ENCODE measurements around the gene PACRG.

The PACRG gene

DNA sequence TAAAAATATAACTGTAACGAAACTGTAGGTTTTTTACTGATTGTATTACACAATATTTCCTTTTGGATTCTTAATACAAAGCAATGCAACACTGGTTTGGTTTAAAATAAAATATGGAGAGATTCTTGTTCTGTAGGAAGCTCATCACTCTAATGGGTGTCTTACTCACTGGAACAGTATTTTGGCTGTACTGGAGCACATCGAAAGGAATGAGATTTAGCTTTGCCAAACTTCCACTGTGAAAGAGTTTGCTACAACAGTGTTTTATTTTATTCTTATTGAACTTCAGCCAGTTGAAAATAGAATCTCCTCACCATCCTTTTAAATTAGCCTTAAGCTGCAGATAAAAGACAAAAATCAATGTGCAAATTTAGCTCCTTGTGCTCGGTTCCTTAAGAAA, 456.0 kb downstream of the PACRG start:
- DNase-seq = no peak

DNA sequence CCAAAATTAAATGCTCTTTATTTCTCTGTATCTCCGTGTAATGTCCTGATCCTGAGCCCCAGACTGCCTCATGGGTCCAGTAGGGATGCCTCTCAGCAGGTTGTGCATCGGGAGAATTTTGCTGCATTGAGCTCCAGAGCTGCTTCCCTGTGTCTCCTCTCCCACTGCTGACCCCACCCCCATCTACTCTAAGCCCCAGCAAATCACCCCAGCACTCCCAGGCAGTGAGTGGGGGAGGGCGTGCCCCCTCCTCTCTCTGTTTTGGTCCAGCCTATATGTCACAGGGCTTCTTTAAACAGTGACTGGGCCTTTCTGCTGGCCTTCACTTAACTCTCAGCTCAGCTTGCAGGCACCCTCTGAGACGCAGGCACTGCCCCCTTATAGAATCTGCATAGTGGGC, 458.0 kb downstream of the PACRG start:
- no peak for DNase-seq

DNA sequence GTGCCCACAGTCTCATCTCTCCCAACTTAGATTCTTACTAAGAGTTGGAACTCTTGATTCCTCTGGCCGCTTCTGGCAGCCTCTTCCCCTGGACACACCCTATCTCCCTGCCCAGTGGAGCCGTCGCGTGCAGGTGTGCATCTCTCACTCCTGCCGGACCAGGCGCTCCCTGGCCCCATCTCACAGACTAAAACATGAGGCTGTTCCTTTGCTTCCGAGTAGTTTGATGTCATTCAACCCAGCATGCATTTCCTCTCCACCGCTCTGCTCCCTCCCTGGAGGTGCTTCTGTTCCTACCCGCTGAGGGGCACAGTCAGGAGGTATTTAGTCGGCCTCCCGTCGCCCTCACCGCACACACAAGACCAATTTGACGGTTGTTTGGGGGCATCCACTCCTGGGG, 458.8 kb downstream of the PACRG start:
- no peak for DNase-seq

DNA sequence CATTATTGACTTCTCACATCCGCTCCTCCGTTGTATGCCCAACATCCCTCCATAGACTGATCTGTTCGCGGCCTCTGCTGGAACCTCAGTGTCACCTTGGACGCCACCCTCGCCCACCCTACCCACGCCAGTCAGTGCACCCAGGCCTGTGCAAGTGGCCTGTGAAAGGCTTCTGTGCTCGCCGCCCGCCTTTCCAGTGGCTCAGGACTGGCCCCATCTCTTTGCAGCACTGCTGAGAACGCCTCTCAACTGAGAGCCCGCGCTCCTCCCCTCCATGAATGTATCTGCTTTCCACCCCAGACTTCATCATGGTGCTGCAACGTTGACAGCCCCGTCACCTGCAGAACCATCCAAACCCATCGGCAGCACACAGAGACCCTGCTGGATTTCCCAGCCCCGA, 459.4 kb downstream of the PACRG start:
- DNase-seq = no peak

DNA sequence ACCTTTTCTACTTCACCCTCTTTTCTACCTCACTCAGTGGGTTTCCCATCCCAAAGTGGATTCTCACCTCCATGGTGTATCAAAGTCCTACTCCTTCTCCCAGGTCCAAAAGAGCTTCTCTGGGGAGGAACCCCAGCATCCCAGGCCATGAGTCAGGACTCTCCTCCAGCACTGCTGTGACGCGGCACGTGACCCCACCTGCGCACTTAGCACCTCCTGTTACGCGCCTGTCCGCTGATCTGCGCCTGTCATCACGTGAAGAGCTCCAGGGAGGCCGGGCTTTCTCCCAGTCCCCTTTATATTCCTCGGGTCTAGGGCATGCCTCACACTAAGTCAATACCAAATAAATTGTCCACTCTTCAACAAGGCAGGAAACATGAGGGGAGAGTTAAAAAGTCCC, 459.8 kb downstream of the PACRG start:
- DNase-seq = no peak

DNA sequence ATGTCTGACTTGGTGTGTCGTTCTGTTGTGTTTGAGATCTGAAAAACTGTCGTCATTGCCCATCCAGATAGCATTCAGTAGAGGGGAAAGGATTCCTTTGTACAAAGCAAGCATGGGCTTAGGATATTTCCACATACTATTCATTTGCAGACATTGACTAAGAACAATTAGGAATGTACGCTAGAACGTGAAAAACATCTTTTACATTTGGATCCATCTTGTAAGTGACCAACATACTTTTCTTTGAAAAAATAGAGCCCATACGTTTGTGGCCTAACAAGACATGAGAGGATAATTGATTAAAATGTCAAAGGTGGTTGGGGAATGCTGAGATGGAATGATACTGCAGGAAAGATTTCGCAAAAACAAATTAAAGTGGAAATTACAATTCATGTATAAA, 461.0 kb downstream of the PACRG start:
- DNase-seq = no peak

DNA sequence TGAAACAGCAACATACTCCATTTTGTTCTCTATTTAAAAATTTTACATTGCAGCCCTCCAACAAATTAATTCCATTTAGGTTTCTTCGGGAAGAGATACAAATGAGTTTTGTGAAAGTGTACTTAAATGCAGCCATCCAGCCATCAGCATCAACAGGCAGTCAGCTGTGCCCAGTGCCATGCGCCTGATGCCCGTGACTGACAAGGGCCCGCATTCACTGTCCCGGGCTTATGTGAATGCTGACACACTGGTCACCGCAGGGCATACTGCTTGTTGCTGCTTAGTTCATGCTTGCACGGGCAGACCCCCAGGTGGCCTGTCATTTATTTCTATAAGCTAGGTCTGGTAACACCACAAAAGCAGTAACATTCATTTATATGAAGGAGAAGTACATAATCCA, 461.8 kb downstream of the PACRG start:
- no peak for DNase-seq

DNA sequence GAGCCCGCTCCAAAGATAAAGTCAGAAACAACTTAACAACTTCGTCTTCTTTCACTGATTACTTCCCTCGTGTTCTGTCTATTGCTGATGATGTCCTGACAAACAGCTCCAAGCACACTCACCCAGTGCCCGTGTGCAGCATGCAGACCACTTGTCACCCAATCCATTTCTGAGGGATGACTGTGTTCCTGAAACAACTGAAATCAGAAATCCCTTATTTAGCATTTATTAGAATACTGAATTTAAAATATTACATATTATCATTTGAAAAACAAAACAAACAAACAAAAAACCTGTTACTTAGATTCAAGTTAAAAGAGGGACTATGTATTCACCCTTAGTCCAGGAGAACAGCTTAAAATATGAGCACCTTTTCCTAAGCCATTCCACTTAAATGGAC, 463.0 kb downstream of the PACRG start:
- DNase-seq = no peak

DNA sequence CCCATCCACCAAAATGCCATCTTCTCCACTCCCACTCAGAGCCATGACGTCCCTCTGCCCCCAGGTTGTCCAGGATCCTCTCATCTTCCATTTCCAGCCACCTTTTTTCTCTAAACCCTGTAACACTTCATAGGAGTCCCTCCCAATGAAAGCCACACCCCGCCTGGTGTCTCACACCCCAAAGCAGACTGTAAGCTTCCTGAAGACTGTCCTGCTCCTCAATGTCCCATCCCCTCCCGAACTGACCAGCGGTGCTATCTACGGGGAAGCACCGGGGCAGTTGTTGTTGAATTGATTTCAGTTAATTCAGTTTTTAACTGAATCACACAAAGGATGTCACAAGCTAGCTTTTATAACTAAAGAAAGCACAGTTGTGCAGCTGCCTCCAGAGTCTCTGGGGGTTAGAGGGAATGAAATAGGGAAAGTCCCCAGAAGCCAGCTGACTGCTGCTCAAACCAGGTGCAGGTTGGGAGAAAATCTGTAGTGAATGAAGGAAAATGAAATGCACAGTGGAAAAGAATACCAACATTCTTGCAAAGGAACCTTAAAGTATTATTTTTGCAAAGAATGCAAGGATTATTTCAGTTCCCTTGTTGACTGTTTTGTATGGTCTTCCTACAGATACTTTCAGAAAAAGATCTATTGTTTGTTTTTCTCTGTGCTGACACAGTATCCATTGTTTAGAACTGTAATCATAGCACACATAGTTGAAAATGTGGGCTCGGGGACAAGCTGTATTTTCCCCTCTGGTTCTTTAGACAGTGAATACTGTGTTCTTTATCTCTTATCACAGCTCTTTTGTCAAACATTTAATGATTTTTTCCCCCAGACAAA, 464.1 kb downstream of the PACRG start:
- DNase-seq = no peak

DNA sequence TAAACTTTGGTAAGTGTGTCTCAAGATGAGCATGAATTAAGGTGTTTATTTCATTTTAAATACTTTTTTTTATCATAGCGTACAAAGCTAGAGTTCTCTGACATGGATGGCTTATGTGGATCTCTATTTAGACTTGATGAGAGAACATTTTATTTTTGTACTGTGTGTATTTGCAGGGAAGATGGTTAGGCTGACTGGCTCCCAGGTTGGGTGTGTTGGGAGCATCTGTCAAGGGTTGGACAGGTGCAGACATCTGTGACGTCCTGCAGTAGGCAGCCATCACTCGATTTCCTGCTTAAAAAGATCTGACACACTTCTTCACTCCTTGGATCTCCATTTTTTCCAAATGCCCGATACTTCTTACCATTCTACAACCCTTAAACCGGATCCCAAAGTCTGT, 464.8 kb downstream of the PACRG start:
- no peak for DNase-seq

DNA sequence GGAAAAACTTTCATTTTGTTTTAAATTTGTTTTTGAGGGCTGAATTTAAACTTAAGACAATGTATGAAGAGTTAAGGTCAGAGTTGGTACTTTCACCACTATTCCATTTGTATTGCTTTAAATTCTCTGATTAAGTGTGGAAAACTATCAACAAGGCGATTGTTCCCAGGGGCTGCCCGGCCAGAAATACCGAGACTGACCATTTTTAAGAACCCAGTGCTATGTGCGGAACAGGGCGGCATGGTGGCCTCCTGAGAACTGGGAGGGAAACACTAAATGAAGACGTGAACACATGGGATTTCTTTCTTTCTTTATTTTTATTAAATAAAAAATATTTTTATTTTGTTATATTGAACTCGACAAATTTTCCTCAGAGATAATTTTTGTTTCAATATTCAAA, 465.6 kb downstream of the PACRG start:
- no peak for DNase-seq

DNA sequence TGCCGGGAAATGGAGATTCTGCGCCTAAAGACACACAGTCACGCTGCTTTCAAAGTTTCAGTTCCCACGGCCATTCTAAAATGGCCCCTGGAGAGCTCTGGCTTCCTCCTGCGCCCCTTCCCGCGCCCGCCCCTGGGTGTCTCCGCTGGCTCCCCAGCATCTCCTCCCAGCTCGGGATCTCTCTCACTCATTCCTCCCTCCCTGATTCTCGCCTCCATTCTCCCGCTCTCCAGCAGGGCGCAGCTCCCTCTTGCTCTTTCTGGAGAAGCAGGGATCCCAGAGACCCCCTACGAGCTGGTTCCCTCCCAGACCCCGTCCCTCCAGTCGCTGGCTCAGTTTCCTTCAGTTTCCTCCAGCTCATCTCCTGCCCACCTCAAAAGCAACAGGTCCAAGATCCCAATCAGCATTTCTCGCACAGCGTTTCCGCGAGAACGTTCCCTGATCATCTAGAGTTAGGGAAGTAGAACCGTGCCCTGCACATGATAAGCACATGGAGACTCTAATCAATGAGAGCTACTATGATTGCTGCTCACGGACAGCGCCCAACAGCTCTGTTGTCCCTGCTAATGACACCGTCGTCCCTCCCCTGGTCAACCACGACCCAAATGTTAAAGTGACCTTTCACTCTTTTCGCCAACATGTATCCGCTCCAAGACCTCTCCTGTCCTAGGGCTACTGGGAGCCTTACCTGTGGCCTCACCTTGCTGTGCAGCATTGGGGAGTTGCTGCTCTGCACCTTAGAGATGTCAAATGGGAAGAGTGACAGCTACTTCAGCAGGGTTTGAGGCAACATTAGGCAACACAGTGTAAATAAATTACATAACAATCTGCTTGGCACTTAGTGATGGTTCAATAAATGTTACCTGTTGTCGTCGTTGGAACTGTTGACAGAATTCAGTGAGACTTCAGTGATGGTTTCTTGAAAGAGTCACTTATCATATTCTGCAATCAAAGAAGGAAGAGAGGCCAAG, 468.2 kb downstream of the PACRG start:
- DNase-seq = no peak

DNA sequence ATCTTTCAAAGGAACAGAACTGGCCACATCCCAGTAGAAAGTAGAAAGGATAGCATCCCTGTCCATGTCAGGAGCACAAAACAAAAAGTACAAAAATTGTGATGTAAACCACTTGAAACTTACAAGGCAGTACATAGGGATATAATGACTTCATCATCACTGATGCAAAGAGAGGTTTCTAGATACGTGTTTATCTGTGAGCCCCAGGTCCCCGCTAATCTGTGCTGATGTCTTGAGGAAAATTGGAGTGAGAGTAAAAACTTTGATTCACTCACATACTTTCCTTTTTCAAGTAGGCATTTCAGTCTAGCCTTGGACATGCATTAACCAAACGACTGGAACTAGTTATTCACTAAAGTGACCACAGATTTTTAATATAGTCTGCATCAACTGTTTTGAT, 470.1 kb downstream of the PACRG start:
- DNase-seq = no peak

DNA sequence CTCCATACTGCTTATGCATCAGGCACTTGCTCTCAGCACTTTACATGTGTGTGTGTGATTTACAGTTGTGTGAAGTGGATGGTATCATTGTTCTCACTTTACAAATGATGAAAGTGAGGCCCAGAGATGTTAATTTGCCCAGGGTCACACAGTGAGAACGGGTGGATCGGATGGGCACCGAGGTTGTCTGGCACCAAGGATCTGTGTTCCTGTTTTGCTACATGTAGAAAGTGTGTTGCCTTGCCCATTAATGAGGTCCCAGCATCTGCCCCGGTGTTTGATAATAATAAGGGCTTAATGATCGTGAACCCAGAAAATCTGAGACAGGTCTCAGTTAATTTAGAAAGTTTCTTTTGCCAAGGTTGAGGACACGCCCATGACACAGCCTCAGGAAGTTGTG, 470.6 kb downstream of the PACRG start:
- no peak for DNase-seq

DNA sequence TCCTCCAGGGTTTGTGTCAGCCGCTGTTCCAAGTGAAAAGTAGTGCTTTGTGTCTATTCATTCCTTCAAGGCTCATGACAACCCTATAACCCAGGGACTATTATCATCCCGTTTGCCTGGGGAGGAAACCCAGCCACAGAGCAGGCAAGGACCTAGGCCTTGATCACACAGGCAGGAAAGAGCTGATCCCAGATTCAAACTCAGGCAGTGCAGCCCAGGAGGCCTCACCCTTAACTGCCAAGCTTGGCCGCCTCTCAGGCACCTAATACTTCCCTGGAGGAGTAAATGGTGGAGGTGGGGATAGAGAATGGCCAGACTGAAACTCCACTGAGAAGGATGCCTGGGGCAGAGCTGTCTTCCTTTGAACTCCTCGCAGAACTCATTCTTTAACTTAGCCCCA, 471.6 kb downstream of the PACRG start:
- DNase-seq = no peak

DNA sequence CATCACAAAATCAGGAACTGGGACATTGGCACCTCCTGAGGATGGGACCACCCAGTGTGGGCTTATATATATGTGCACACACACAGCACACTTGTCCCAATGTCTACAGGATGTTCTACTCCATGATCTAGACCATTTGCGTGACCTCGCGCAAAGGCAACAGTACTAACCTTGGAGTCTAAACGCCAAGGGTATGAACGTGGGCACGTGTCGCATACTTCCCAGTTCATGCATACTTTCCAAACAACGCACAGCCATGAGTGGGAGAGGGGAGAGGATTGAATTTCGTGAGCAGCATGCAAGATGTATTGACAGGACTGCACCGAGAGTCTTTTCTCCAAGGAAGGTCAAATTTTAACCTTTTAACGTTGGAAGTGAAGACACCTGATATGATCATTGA, 472.5 kb downstream of the PACRG start:
- DNase-seq = no peak

DNA sequence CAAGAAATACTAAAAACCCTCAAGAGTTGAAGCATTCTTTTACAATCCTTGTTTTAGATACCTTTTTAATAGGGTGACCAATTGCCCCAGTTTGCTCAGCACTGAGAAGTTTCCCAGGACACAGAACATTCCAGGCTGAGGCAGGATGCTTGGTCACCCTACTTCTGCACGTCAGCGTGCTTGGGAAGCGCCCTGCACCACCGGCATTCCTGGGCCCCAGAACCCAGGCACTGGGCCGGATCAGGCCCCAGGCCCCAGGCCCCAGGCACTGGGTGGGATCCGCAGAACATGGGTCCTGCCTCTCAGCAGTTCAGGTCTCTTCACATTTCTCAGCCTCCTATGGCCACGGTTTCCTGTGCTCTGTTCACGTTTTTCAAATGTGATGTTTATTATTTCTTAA, 472.9 kb downstream of the PACRG start:
- no peak for DNase-seq

DNA sequence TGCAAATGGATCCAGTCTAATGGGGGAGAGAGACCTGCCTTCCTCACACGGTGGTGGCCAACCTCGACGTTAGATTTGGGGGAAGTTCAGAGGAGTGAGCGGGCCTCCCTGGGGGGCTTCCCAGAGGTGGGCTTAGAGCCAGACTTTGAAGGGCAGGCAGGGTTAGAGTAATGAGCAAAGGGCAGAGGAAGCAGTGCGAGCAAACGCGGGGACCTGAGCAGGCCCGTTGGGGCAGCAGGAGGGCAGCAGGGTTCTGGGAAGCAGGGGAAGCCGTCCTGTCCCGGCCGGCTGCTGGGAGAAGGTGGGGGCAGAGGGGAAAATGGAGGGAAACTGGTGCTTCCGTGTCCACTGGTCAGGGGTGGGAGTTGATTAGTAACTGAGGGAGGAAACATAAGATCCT, 474.1 kb downstream of the PACRG start:
- no peak for DNase-seq

DNA sequence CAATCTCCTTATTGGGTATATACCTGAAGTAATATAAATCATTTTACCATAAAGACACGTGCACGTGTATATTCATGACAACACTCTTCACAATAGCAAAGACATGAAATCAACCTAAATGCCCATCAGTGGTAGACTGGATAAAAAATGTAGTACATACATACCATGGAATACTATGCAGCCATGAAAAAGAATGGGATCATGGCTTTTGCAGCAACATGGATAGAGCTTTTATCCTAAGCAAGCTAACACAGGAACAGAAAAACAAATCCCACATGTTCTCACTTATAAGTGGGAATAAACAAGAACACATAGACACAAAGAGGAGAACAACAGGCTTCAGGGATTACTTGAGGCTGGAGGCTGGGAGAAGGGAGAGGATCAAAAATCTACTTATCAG, 478.4 kb downstream of the PACRG start:
- DNase-seq = no peak

DNA sequence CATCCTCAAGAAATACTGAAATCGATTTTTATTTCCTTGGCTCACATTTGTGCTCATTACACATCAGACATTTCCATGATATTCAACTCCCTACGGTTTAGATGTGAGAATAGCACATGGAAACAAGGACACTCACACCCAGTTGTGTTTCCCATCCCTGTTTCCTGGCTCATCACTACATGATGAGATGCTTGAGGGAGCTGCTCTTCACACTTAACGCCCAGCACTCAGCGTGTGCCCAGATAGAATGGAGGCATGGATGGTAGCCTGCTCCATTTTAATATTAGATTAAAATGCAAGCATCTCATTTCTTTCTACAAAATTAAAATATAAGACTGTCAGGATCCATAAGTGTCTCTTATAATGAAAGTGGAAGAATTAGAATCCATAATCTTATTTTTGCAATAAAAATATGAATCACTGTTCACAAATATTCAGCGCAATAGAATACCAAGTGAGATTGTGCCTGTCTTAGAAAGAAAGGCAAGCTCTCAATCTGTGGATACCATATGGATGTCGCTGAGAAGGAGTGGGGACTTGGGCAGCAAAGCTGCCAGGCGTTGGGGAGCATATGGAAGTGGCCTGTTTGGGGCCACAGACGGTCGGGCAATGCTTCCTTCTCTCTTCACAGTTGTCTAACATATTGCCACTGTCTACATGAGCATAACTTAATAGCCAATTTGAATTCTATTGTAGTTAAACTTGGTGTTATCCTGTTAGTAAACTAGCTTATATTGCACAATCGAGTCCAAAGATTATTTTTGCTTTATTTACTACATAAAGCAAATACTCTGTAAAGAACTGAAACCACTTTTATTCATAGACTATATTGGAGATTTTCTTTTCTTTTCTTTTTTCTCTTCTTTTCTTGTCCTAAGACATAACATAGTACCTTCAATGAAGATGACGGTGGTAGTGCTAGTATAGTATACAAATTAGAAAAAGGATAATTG, 479.9 kb downstream of the PACRG start:
- DNase-seq = no peak

DNA sequence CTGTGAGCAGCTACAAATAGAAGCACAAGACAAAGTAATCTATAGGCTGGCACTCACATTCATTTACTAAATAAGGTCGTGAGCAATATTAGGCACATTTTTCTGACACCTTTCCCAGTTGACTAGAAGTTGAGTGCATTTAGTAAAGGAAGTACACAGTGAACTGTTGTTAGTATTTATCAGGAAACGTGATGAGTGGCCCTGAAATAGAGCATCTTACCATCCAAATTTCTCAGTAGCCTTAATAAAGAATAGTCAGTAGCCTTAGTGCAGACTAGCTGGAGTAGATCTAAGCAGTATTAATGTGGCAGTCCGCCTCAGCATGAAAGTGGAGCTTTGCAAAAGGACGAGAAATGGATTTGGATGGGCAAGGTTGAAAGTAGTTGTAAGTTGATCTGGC, 481.2 kb downstream of the PACRG start:
- DNase-seq = no peak

DNA sequence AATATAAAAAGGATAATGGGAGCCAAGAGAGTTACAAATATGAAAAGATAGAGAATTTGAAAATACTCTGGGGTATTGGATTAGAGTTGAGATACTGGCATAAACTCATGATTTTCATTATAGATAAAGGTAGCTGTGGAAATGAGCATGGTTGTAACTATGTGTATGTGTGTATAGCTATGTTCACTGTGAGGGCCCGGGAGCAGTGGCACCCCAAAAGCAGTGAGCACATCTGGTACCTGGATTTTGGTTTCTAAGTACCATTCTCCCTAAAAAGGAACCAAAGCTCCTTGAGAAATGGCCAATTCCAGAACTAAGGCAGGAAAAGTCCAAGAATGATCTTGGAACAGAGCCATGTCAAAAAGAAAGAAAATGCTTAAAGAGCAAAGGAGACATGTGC, 484.3 kb downstream of the PACRG start:
- DNase-seq = no peak

DNA sequence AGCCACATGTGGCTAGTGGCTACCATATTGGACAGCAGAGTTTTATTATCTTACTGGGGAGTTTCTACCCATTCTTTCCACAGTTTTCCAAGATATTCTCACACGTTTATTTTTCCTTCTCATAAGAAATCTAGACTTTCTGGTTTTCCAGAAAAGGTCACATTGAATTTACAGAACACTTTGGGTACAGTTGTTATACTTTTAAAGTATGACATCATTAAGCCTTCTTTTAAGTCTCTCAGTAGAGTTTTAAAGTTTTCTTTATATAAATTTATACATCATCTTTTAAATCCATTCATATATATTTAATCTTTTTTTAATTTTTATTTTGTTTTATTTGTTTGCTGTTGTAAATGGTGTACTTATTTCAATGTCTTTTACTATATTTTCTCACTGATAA, 486.5 kb downstream of the PACRG start:
- no peak for DNase-seq
